CD14-positive monocyte (primary cell): Measurements from ENCODE around the gene PSMD5. TPM values are rescaled to one million over a fixed set of nuclear protein-coding genes. Genes with fewer than 3 reads are reported as not detected.
A peak's percentile ranks its signal among the peaks of the same experiment; 100 is the strongest.

Experiments
- DNase-seq, 3 donors: peaks; one replicate each; pipeline ENCODE4 v3.0.0-alpha.2; 2011 to 2022
- H2AFZ ChIP-seq: 2 replicates; pipeline ENCODE4 v1.6.0; 2012; ENCODE audit warnings: mild to moderate bottlenecking, low read depth, low read length, inconsistent platforms; ENCODE audit not compliant: insufficient read depth, poor library complexity, severe bottlenecking
- H3K27ac ChIP-seq, 2 donors: 1 replicate in 1 of 2; 2 replicates in 1 of 2; pipeline ENCODE4 v1.5.1; 2012 to 2013; ENCODE audit warnings: low read length in 2 of 2, control low read depth in 1 of 2, inconsistent platforms in 1 of 2, low read depth in 1 of 2, mild to moderate bottlenecking in 1 of 2
- H3K27me3 ChIP-seq, 2 donors: one replicate each; pipeline versions ENCODE4 v1.6.0 to v1.6.1; 2011 to 2013; ENCODE audit warnings: low read length in 2 of 2; ENCODE audit not compliant: control insufficient read depth in 2 of 2, insufficient read depth in 2 of 2
- H3K36me3 ChIP-seq, 2 donors: replicated peaks in 1 of 2; 1 replicate in 1 of 2; 2 replicates in 1 of 2; pipeline versions ENCODE4 v1.5.1 to v1.6.1; 2012 to 2013; ENCODE audit warnings: low read length in 2 of 2, control low read depth in 1 of 2, inconsistent platforms in 1 of 2, mild to moderate bottlenecking in 1 of 2; ENCODE audit not compliant: insufficient read depth in 2 of 2, control insufficient read depth in 1 of 2
- H3K4me1 ChIP-seq, 2 donors: 1 replicate in 1 of 2; 2 replicates in 1 of 2; pipeline versions ENCODE4 v1.5.1 to v1.6.1; 2012 to 2013; ENCODE audit warnings: low read length in 2 of 2, control low read depth in 1 of 2, inconsistent platforms in 1 of 2, mild to moderate bottlenecking in 1 of 2, moderate library complexity in 1 of 2; ENCODE audit not compliant: insufficient read depth in 2 of 2, control insufficient read depth in 1 of 2
- H3K4me2 ChIP-seq: replicated peaks from 2 replicates; pipeline ENCODE3; 2012; ENCODE audit warnings: low read length, moderate library complexity, mild to moderate bottlenecking; ENCODE audit not compliant: poor library complexity, severe bottlenecking; ENCODE audit errors: extremely low read depth
- H3K4me3 ChIP-seq, 3 experiments: fragments of 200-600 bp in 1 of 3; sonication (generic) in 1 of 3; replicated peaks in 1 of 3; 1 replicate in 2 of 3; 2 replicates in 1 of 3; pipeline ENCODE4 v1.5.1; 2011 to 2013; ENCODE audit warnings: low read length in 3 of 3, mild to moderate bottlenecking in 3 of 3, control low read depth in 2 of 3, low read depth in 2 of 3, inconsistent platforms in 1 of 3, moderate library complexity in 1 of 3
- H3K79me2 ChIP-seq: 2 replicates; pipeline ENCODE4 v1.6.0; 2012; ENCODE audit warnings: mild to moderate bottlenecking, control low read depth, inconsistent platforms, low read length, moderate library complexity; ENCODE audit not compliant: insufficient read depth
- H3K9ac ChIP-seq: 2 replicates; pipeline ENCODE4 v1.6.0; 2017; ENCODE audit warnings: low read length, mild to moderate bottlenecking; ENCODE audit not compliant: insufficient read depth, poor library complexity, severe bottlenecking
- H3K9me3 ChIP-seq, 2 donors: replicated peaks in 1 of 2; 1 replicate in 1 of 2; 2 replicates in 1 of 2; pipeline versions ENCODE4 v1.5.1 to v1.6.1; 2012 to 2013; ENCODE audit warnings: low read length in 2 of 2, control low read depth in 1 of 2; ENCODE audit not compliant: control insufficient read depth in 1 of 2, insufficient read depth in 1 of 2
- H4K20me1 ChIP-seq: 2 replicates; pipeline ENCODE4 v1.6.0; 2012; ENCODE audit warnings: mild to moderate bottlenecking, low read length, control low read depth, moderate library complexity; ENCODE audit not compliant: insufficient read depth
- H3K27ac Mint-ChIP-seq, 7 donors: one replicate each; pipeline ENCODE4 v1.8.0; 2020; ENCODE audit warnings: mild to moderate bottlenecking in 7 of 7, mixed read lengths in 7 of 7, moderate library complexity in 6 of 7, inconsistent platforms in 2 of 7
- H3K27me3 Mint-ChIP-seq, 3 donors: one replicate each; pipeline ENCODE4 v1.8.0; 2021 to 2022; ENCODE audit warnings: low read depth in 3 of 3, mild to moderate bottlenecking in 3 of 3, mixed read lengths in 3 of 3, moderate library complexity in 3 of 3, inconsistent platforms in 1 of 3
- H3K36me3 Mint-ChIP-seq, 2 donors: one replicate each; pipeline ENCODE4 v1.8.0; 2020; ENCODE audit warnings: mixed read lengths in 2 of 2, inconsistent platforms in 1 of 2, mild to moderate bottlenecking in 1 of 2
- H3K4me1 Mint-ChIP-seq: one replicate; pipeline ENCODE4 v1.8.0; 2020; ENCODE audit warnings: mild to moderate bottlenecking, mixed read lengths
- H3K4me3 Mint-ChIP-seq, 2 donors: one replicate each; pipeline ENCODE4 v1.8.0; 2020; ENCODE audit warnings: mild to moderate bottlenecking in 2 of 2, mixed read lengths in 2 of 2, moderate library complexity in 1 of 2
- H3K9me3 Mint-ChIP-seq, 7 donors: one replicate each; pipeline ENCODE4 v1.8.0; 2020 to 2022; ENCODE audit warnings: mixed read lengths in 7 of 7, mild to moderate bottlenecking in 6 of 7, moderate library complexity in 6 of 7, inconsistent platforms in 2 of 7
- CTCF ChIP-seq: fragments of 200-600 bp; IDR thresholded peaks from one replicate; pipeline ENCODE4 v1.8.0; 2022; ENCODE audit warnings: antibody characterized with exemption, mild to moderate bottlenecking
- WGBS: methylation state at CpG from one replicate; pipeline ENCODE4 v1.1.5; 2013; ENCODE audit warnings: missing lambda C conversion rate; ENCODE audit not compliant: insufficient coverage; 5-methylcytosine and 5-hydroxymethylcytosine counted together
- intact Hi-C, 2 donors: fragments of 100-400 bp; cut with micrococcal nuclease; formaldehyde crosslinking; loops; one replicate each; pipeline versions ENCODE4 v1.15.0 to v1.15.1; 2023
- polyA plus RNA-seq, 3 donors: library from polyadenylated mRNA; depleted of rRNA in 1 of 3; unstranded in 2 of 3; stranded (reverse) in 1 of 3; fragments of 300-500 nt in 2 of 3; fragments of >200 nt in 1 of 3; fragmentation: Illumina TruSeq in 2 of 3; gene quantifications; 1 replicate in 2 of 3; 2 replicates in 1 of 3; pipeline ENCODE4 v1.2.3, GENCODE V29; 2012 to 2021

The PSMD5 gene
- polyA plus RNA-seq, 3 donors, result 10.0 to 20.9 (median 10.7) TPM

GRCh38 chr9:120876842-120877240, 34.1 kb upstream of the PSMD5 start, which contains the start of gene PHF19:
Gene PHF19, minus strand, starts transcription at chr9:120877188. Its CDS starts 2,447 bp downstream, at chr9:120874741.
- peak within 1 kb of the TSS; percentile 83 for H3K4me2 ChIP-seq
- peaks cover 16 to 30% of the 10 kb centered on the region in 2 donors for H3K36me3 ChIP-seq
- H3K4me3 ChIP-seq, result peak within 1 kb of the TSS; percentile 66 to 97 (median 85)
- peaks cover 29 to 31% of the 10 kb centered on the region in 2 donors for H3K36me3 Mint-ChIP-seq
- H3K79me2 ChIP-seq, result peaks cover 51% of the 10 kb centered on the region
- DNase-seq, result peak in 2 of 3 donors; percentile 32 to 50
- peak within 1 kb of the TSS; percentile 85 for H2AFZ ChIP-seq
- peaks cover 0 to 2% (median 0%) of the 10 kb centered on the region in 7 donors for H3K9me3 Mint-ChIP-seq
- 0% methylated on average over 20 of the region's 45 CpGs for WGBS
- peaks cover 29 to 31% of the 10 kb centered on the region in 2 donors for H3K4me1 ChIP-seq
- intact Hi-C loops, result loop anchor here (2.0 to 5.0 kb wide), 2 partner anchors 50 to 58 kb away; partner anchors contain the start of gene TRAF1 (in 1 of the 2)
- H3K4me3 Mint-ChIP-seq, result peak within 1 kb of the TSS; percentile 98 to 99
- no peaks in the 10 kb centered on the region for H4K20me1 ChIP-seq
- peak within 1 kb of the TSS; percentile 88 to 91 for H3K27ac ChIP-seq
- no peaks in the 10 kb centered on the region for H3K27me3 ChIP-seq
- peaks cover 46% of the 10 kb centered on the region for H3K4me1 Mint-ChIP-seq
- peak within 1 kb of the TSS; percentile 78 for H3K9ac ChIP-seq
- H3K9me3 ChIP-seq, result no peaks in the 10 kb centered on the region
- H3K27ac Mint-ChIP-seq, result peak within 1 kb of the TSS; percentile 85 to 98 (median 95)
- H3K27me3 Mint-ChIP-seq, result peaks cover 1 to 4% (median 1%) of the 10 kb centered on the region in 3 donors
- no peak for TF ChIP-seq CTCF

- peaks cover 16 to 34% of the 10 kb centered on the region in 2 donors for H3K36me3 ChIP-seq
- H3K27me3 Mint-ChIP-seq, result peaks cover 1 to 3% (median 1%) of the 10 kb centered on the region in 3 donors
- H3K4me1 ChIP-seq, result peaks cover 29 to 31% of the 10 kb centered on the region in 2 donors
- WGBS, result under 1% methylated on average over 53 of the region's 65 CpGs
- no peaks in the 10 kb centered on the region for H3K9me3 ChIP-seq
- peaks cover 53% of the 10 kb centered on the region for H3K79me2 ChIP-seq
- peaks cover 34 to 35% of the 10 kb centered on the region in 2 donors for H3K36me3 Mint-ChIP-seq
- H2AFZ ChIP-seq, result peak overlapping the region; percentile 80
- H4K20me1 ChIP-seq, result no peaks in the 10 kb centered on the region
- peak overlapping the region; percentile 78 for H3K9ac ChIP-seq
- H3K27ac ChIP-seq, result peak overlapping the region; percentile 85 to 88
- DNase-seq, result peak; percentile 86 to 91 (median 87)
- TF ChIP-seq CTCF, result no peak
- H3K4me2 ChIP-seq, result peak overlapping the region; percentile 83
- H3K4me3 Mint-ChIP-seq, result peak overlapping the region; percentile 82 to 91
- peak overlapping the region; percentile 63 to 97 (median 85) for H3K4me3 ChIP-seq
- H3K27me3 ChIP-seq, result no peaks in the 10 kb centered on the region
- H3K4me1 Mint-ChIP-seq, result peaks cover 44% of the 10 kb centered on the region
- peaks cover 0 to 2% (median 0%) of the 10 kb centered on the region in 7 donors for H3K9me3 Mint-ChIP-seq
- H3K27ac Mint-ChIP-seq, result peak overlapping the region; percentile 84 to 95 (median 93)
- intact Hi-C loops, result loop anchor here (2.0 to 5.0 kb wide), 2 partner anchors 51 to 59 kb away; partner anchors contain the start of gene TRAF1 (in 1 of the 2)
Observed at GRCh38 chr9:120875954-120876841, 33.5 kb upstream of the PSMD5 start.
